PC-3 (cell line): Measurements from ENCODE around the gene NME4. TPM values are rescaled to one million over a fixed set of nuclear protein-coding genes. Genes with fewer than 3 reads are reported as not detected.

ENCODE experiments used
- ATAC-seq: fragments of 200-7000 bp; cut with Tn5 transposase; 2 replicates; pipeline ENCODE4 v1.9.1; 2020; ENCODE audit warnings: mild to moderate bottlenecking, moderate library complexity
- BruUV-seq: library from RNA; stranded (reverse); fragments of 400-500 nt; replicated peaks from 2 replicates; lab custom pipeline; 2021; lab: Mats Ljungman, UMichigan
- CTCF ChIA-PET: fragments of 300-600 bp; sonication (Branson Sonifier 250); formaldehyde crosslinking; loops from one replicate; lab custom pipeline; 2022; ENCODE audit warnings: antibody characterized with exemption; lab: Charles Lee
- POLR2A ChIA-PET: fragments of 300-600 bp; sonication (Branson Sonifier 250); formaldehyde crosslinking; loops from one replicate; lab custom pipeline; 2022; ENCODE audit warnings: antibody characterized with exemption; ENCODE audit not compliant: unreplicated experiment; lab: Charles Lee
- DNase-seq: peaks from one replicate; pipeline ENCODE4 v3.0.0-alpha.2; 2015
- H2AFZ ChIP-seq: fragments of 300-600 bp; sonication (generic); 2 replicates; pipeline ENCODE4 v1.6.0; 2016; ENCODE audit warnings: antibody characterized with exemption, low read length
- H3F3A ChIP-seq: fragments of 300-600 bp; sonication (generic); one replicate; pipeline ENCODE4 v1.6.0; 2017; ENCODE audit warnings: antibody characterized with exemption, low read length, control low read depth, mild to moderate bottlenecking; ENCODE audit not compliant: unreplicated experiment
- H3K27ac ChIP-seq: fragments of 300-600 bp; sonication (generic); 2 replicates; pipeline ENCODE4 v1.5.1; 2016; ENCODE audit warnings: mild to moderate bottlenecking, low read length
- H3K27me3 ChIP-seq: fragments of 300-600 bp; sonication (generic); 2 replicates; pipeline ENCODE4 v1.6.1; 2016; ENCODE audit warnings: low read length, mixed read lengths
- H3K36me3 ChIP-seq: fragments of 300-600 bp; sonication (generic); 2 replicates; pipeline ENCODE4 v1.6.1; 2016; ENCODE audit warnings: low read depth, mixed run types, low read length, mixed read lengths
- H3K4me1 ChIP-seq: fragments of 300-600 bp; sonication (generic); 2 replicates; pipeline ENCODE4 v1.5.1; 2016; ENCODE audit warnings: low read length; ENCODE audit not compliant: insufficient read depth
- H3K4me2 ChIP-seq: fragments of 300-600 bp; sonication (generic); 2 replicates; pipeline ENCODE4 v1.6.0; 2016; ENCODE audit warnings: low read length
- H3K4me3 ChIP-seq: fragments of 300-600 bp; sonication (generic); 2 replicates; pipeline ENCODE4 v1.5.1; 2016; ENCODE audit warnings: mild to moderate bottlenecking, low read length, mixed read lengths
- H3K79me2 ChIP-seq: fragments of 300-600 bp; sonication (generic); 2 replicates; pipeline ENCODE4 v1.6.1; 2017; ENCODE audit warnings: low read length, mixed read lengths
- H3K9ac ChIP-seq: fragments of 300-600 bp; sonication (generic); 2 replicates; pipeline ENCODE4 v1.6.0; 2016; ENCODE audit warnings: mild to moderate bottlenecking, low read length
- H3K9me2 ChIP-seq: fragments of 300-600 bp; sonication (generic); replicated peaks from 2 replicates; pipeline ENCODE4 v1.6.1; 2016; ENCODE audit warnings: mixed run types, low read length, mixed read lengths
- H3K9me3 ChIP-seq: fragments of 300-600 bp; sonication (generic); 2 replicates; pipeline ENCODE4 v1.6.1; 2016; ENCODE audit warnings: low read length, mixed read lengths
- H4K20me1 ChIP-seq: fragments of 300-600 bp; sonication (generic); 2 replicates; pipeline ENCODE4 v1.6.1; 2016; ENCODE audit warnings: low read length, mixed read lengths
- EZH2 ChIP-seq: fragments of 300-600 bp; sonication (generic); IDR thresholded peaks from one replicate; pipeline ENCODE4 v1.6.1; 2017; ENCODE audit warnings: antibody characterized with exemption, mild to moderate bottlenecking, low read length; ENCODE audit not compliant: unreplicated experiment
- EZH2phosphoT487 ChIP-seq: fragments of 300-600 bp; sonication (generic); IDR thresholded peaks from 2 replicates; pipeline ENCODE4 v1.6.1; 2018; ENCODE audit warnings: mild to moderate bottlenecking, antibody characterized with exemption, low read length, borderline replicate concordance
- intact Hi-C: fragments of 100-400 bp; cut with micrococcal nuclease; formaldehyde crosslinking; loops from 2 replicates; pipeline ENCODE4 v1.9.0; 2023
- total RNA-seq: library from RNA; depleted of rRNA; stranded (reverse); fragments of >200 nt; gene quantifications from 2 replicates; pipeline ENCODE4 v1.2.3, GENCODE V29; 2014
- TF ChIP-seq, protein P1 (sequence below): fragments of 300-600 bp; sonication (generic); conservative IDR thresholded peaks from 2 replicates; pipeline ENCODE4 v1.5.1; 2017; ENCODE audit warnings: antibody characterized with exemption, low read depth, mild to moderate bottlenecking, low read length

NME4 gene
- total RNA-seq, 1 experiment from 2014 or later = 182 TPM

DNA sequence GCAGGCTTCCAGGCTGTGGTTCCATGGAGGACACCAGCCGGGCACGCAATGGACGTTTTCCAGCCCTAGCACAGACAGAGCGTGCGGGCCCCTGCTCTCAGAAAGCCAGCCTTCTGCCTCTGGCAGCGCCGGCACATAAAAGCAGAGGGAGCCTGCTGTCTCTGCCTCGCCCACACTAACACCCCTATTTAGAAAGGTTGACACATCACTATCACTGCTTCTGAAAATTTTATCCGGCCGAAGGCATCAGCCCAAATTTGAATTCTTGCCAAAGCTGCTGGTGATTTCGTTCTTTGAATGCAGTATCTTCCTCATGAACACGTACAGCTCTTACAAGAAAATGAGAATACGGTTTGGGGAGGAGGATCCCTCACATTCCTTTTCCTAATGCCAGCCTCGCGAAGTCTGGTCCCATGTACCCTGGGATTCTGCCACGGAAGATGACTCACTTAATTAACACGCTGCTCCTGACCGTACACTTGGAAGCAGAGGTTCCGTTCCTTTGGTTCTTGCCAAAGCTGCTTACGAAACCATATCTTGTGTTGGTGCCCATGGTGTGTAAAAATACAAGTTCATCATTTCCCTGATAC is 27.1 kb downstream of the NME4 start:
- Histone ChIP-seq H3K9me3 (no peaks in the 10 kb centered on the region), H3K79me2 (peaks cover 16% of the 10 kb centered on the region), H3K4me2 (peak overlapping the region; percentile 98), H3K9me2 (no peaks in the 10 kb centered on the region), H3F3A (no peaks in the 10 kb centered on the region), H3K27ac (no peak overlapping the region), H3K9ac (0 out of 2 replicates have a peak overlapping the region, but pooled peaks have one; percentile 50), H2AFZ (peak overlapping the region; percentile 97), H3K4me1 (peaks cover 23% of the 10 kb centered on the region), H4K20me1 (peaks cover 6% of the 10 kb centered on the region; the same call in 1 of the 2 replicates), H3K4me3 (peak overlapping the region; percentile 70), H3K27me3 (no peaks in the 10 kb centered on the region), H3K36me3 (no peaks in the 10 kb centered on the region)
- ATAC-seq (peak; percentile 66), DNase-seq (peak; percentile 76)
- POLR2A ChIA-PET = no interaction called here
- CTCF ChIA-PET = interaction anchor here (0.6 kb wide), 1 partner anchor 189 kb away, joined by 6 read pairs; no protein-coding TSS in a partner anchor
- TF ChIP-seq EZH2 (no peak), EZH2phosphoT487 (no peak)
- TF ChIP-seq, protein P1, sequence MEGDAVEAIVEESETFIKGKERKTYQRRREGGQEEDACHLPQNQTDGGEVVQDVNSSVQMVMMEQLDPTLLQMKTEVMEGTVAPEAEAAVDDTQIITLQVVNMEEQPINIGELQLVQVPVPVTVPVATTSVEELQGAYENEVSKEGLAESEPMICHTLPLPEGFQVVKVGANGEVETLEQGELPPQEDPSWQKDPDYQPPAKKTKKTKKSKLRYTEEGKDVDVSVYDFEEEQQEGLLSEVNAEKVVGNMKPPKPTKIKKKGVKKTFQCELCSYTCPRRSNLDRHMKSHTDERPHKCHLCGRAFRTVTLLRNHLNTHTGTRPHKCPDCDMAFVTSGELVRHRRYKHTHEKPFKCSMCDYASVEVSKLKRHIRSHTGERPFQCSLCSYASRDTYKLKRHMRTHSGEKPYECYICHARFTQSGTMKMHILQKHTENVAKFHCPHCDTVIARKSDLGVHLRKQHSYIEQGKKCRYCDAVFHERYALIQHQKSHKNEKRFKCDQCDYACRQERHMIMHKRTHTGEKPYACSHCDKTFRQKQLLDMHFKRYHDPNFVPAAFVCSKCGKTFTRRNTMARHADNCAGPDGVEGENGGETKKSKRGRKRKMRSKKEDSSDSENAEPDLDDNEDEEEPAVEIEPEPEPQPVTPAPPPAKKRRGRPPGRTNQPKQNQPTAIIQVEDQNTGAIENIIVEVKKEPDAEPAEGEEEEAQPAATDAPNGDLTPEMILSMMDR = no peak
- intact Hi-C loops = loop anchor here (2.0 kb wide), 1 partner anchor 21 kb away; no protein-coding TSS in a partner anchor
- no TSS peak for BruUV-seq

DNA sequence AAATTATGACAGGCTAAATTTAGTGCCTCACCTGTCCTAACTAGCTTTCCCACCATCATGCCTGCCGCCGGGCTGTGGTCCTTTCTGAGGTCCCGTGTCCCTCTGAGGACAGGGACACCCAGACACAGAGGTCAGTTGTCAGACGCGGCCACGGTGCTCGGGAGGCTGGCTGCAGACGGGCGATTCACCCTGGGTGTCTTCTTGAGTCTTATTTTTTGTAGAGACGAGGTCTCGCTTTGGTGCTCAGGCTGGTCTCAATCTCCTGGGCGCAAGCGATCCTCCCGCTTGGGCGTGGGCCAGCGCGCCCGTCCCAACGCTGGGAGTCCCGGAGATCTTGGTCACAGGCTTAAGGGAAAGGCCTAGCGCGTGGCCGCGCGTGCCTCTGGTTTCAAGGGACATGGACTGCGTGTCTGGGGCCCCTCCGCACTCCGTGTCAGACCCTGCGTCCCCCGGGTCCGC is 27.7 kb downstream of the NME4 start:
- POLR2A ChIA-PET = no interaction called here
- no peaks in the 10 kb centered on the region for H3K9me3 ChIP-seq
- no peak overlapping the region for H3K27ac ChIP-seq
- no peaks in the 10 kb centered on the region for H3K27me3 ChIP-seq
- H3K36me3 ChIP-seq = no peaks in the 10 kb centered on the region
- H3K4me2 ChIP-seq = peak overlapping the region; percentile 98
- TF ChIP-seq EZH2phosphoT487 (no peak), EZH2 (no peak)
- TF ChIP-seq, protein P1 = no peak
- H3K79me2 ChIP-seq = peaks cover 17% of the 10 kb centered on the region
- H3K9ac ChIP-seq = peak overlapping the region; percentile 50
- ATAC-seq (peak; percentile 33), DNase-seq (peak; percentile 36)
- peak overlapping the region; percentile 70 for H3K4me3 ChIP-seq
- peak overlapping the region; percentile 97 for H2AFZ ChIP-seq
- CTCF ChIA-PET = interaction anchor here (0.6 kb wide), 1 partner anchor 189 kb away, joined by 6 read pairs; no protein-coding TSS in a partner anchor
- intact Hi-C loops = loop anchor here (2.0 kb wide), 1 partner anchor 22 kb away; no protein-coding TSS in a partner anchor
- H3K4me1 ChIP-seq = peaks cover 23% of the 10 kb centered on the region
- H4K20me1 ChIP-seq = peaks cover 6% of the 10 kb centered on the region; the same call in 1 of the 2 replicates
- no TSS peak for BruUV-seq
- H3K9me2 ChIP-seq = no peaks in the 10 kb centered on the region
- no peaks in the 10 kb centered on the region for H3F3A ChIP-seq
